IMR-90 (cell line): ENCODE results near the gene CFAP119. TPM values are rescaled to one million over a fixed set of nuclear protein-coding genes. Genes with fewer than 3 reads are reported as not detected.

Source experiments
- ATAC-seq: fragments of 200-7000 bp; cut with Tn5 transposase; 2 replicates; pipeline ENCODE4 v1.9.1; 2020; ENCODE audit warnings: low read depth, mild to moderate bottlenecking, moderate library complexity
- BruUV-seq: library from RNA; stranded (reverse); fragments of 400-500 nt; replicated peaks from 2 replicates; lab custom pipeline; 2021; lab: Mats Ljungman, UMichigan
- CTCF ChIA-PET: fragments of 300-600 bp; formaldehyde crosslinking; extraction: SDS; loops from one replicate; lab custom pipeline; 2021; ENCODE audit warnings: antibody characterized with exemption; lab: Yijun Ruan, JAX
- POLR2A ChIA-PET: fragments of 300-600 bp; sonication (Branson Sonifier 250); formaldehyde crosslinking; loops from one replicate; lab custom pipeline; 2022; ENCODE audit warnings: antibody characterized with exemption; ENCODE audit not compliant: unreplicated experiment; lab: Charles Lee
- DNase-seq: peaks from one replicate; pipeline ENCODE4 v3.0.0; 2013
- H2AFZ ChIP-seq: replicated peaks from 2 replicates; pipeline ENCODE3; 2013; ENCODE audit warnings: low read length, mild to moderate bottlenecking; ENCODE audit not compliant: poor library complexity
- H2AK5ac ChIP-seq: 2 replicates; pipeline ENCODE4 v1.6.1; 2013; ENCODE audit warnings: low read depth, low read length, inconsistent platforms
- H2AK9ac ChIP-seq: replicated peaks from 2 replicates; pipeline ENCODE3; 2013; ENCODE audit warnings: mild to moderate bottlenecking, low read depth, low read length, moderate library complexity; ENCODE audit not compliant: poor library complexity
- H2BK120ac ChIP-seq: 2 replicates; pipeline ENCODE4 v1.6.1; 2013; ENCODE audit warnings: low read depth, low read length, inconsistent platforms
- H2BK15ac ChIP-seq: 3 replicates; pipeline ENCODE4 v1.6.1; 2013; ENCODE audit warnings: low read depth, low read length, inconsistent platforms
- H2BK20ac ChIP-seq: 2 replicates; pipeline ENCODE4 v1.6.1; 2013; ENCODE audit warnings: low read depth, mild to moderate bottlenecking, inconsistent platforms, low read length, moderate library complexity
- H2BK5ac ChIP-seq: 2 replicates; pipeline ENCODE4 v1.6.1; 2013; ENCODE audit warnings: mild to moderate bottlenecking, low read depth, low read length, inconsistent platforms; ENCODE audit not compliant: poor library complexity, severe bottlenecking
- H3K14ac ChIP-seq: replicated peaks from 2 replicates; pipeline ENCODE4 v1.6.1; 2013; ENCODE audit warnings: low read depth, low read length, inconsistent platforms
- H3K18ac ChIP-seq: 2 replicates; pipeline ENCODE4 v1.6.1; 2013; ENCODE audit warnings: low read depth, low read length, control low read depth
- H3K23ac ChIP-seq: 2 replicates; pipeline ENCODE4 v1.6.1; 2013; ENCODE audit warnings: low read depth, low read length, inconsistent platforms
- H3K27ac ChIP-seq: 2 replicates; pipeline ENCODE4 v1.5.1; 2013; ENCODE audit warnings: mild to moderate bottlenecking, control low read depth, low read length; ENCODE audit not compliant: insufficient read depth
- H3K27me3 ChIP-seq: 2 replicates; pipeline ENCODE4 v1.6.1; 2013; ENCODE audit warnings: low read length; ENCODE audit not compliant: control insufficient read depth, insufficient read depth
- H3K36me3 ChIP-seq: 2 replicates; pipeline ENCODE4 v1.6.1; 2013; ENCODE audit warnings: low read length, mixed read lengths; ENCODE audit not compliant: control insufficient read depth, insufficient read depth
- H3K4ac ChIP-seq: 2 replicates; pipeline ENCODE4 v1.6.1; 2013; ENCODE audit warnings: low read depth, low read length, inconsistent platforms
- H3K4me1 ChIP-seq: 2 replicates; pipeline ENCODE4 v1.6.1; 2013; ENCODE audit warnings: low read length, mixed read lengths; ENCODE audit not compliant: control insufficient read depth, insufficient read depth
- H3K4me2 ChIP-seq: 2 replicates; pipeline ENCODE4 v1.6.1; 2013; ENCODE audit warnings: low read depth, mild to moderate bottlenecking, control low read depth, low read length, moderate library complexity
- H3K4me3 ChIP-seq: 2 replicates; pipeline ENCODE4 v1.5.1; 2013; ENCODE audit warnings: low read depth, mild to moderate bottlenecking, control low read depth, low read length, moderate library complexity; ENCODE audit not compliant: insufficient read depth
- H3K56ac ChIP-seq: 2 replicates; pipeline ENCODE4 v1.6.1; 2013; ENCODE audit warnings: low read length, inconsistent platforms; ENCODE audit not compliant: insufficient read depth; ENCODE audit errors: extremely low read depth
- H3K79me1 ChIP-seq, 2 experiments: 2 replicates each; pipeline ENCODE4 v1.6.1; 2013; ENCODE audit warnings: low read length in 2 of 2, inconsistent platforms in 1 of 2, low read depth in 1 of 2
- H3K9ac ChIP-seq: 2 replicates; pipeline ENCODE4 v1.6.1; 2013; ENCODE audit warnings: low read depth, low read length, control low read depth
- H3K9me1 ChIP-seq: 2 replicates; pipeline ENCODE4 v1.6.1; 2013; ENCODE audit warnings: low read length, inconsistent platforms; ENCODE audit not compliant: insufficient read depth
- H3K9me3 ChIP-seq: 2 replicates; pipeline ENCODE4 v1.6.1; 2013; ENCODE audit warnings: low read length; ENCODE audit not compliant: control insufficient read depth, insufficient read depth
- H4K20me1 ChIP-seq: 2 replicates; pipeline ENCODE4 v1.6.1; 2013; ENCODE audit warnings: low read length, inconsistent platforms; ENCODE audit not compliant: insufficient read depth
- H4K5ac ChIP-seq: 2 replicates; pipeline ENCODE4 v1.6.1; 2013; ENCODE audit warnings: mild to moderate bottlenecking, low read depth, low read length, control low read depth
- H4K8ac ChIP-seq, 2 experiments: 2 replicates each; pipeline ENCODE4 v1.6.1; 2013; ENCODE audit warnings: low read depth in 2 of 2, low read length in 2 of 2, control low read depth in 1 of 2, inconsistent platforms in 1 of 2
- H4K91ac ChIP-seq: 2 replicates; pipeline ENCODE4 v1.6.1; 2013; ENCODE audit warnings: low read depth, low read length, inconsistent platforms; ENCODE audit not compliant: insufficient read depth
- BHLHE40 ChIP-seq: fragments of 150-350 bp; IDR thresholded peaks from 2 replicates; pipeline ENCODE4 v1.6.1; 2016; ENCODE audit warnings: mild to moderate bottlenecking, low read depth, low read length
- ELK1 ChIP-seq: fragments of 150-350 bp; IDR thresholded peaks from 2 replicates; pipeline ENCODE4 v1.6.1; 2016; ENCODE audit warnings: low read depth, mild to moderate bottlenecking, low read length, moderate library complexity, borderline replicate concordance
- MAZ ChIP-seq: IDR thresholded peaks from 2 replicates; pipeline ENCODE4 v1.6.1; 2012; ENCODE audit warnings: low read depth, mild to moderate bottlenecking, low read length, improper control_type of control experiment, moderate library complexity, borderline replicate concordance
- whole genome bisulfite sequencing, 2 experiments: methylation state at CpG; one replicate each; pipeline versions ENCODE4 v1.1.5 to v1.1.7; 2013; ENCODE audit warnings: missing lambda C conversion rate in 2 of 2; ENCODE audit not compliant: insufficient read length in 1 of 2; ENCODE audit errors: extremely low coverage in 2 of 2; 5-methylcytosine and 5-hydroxymethylcytosine counted together
- dilution Hi-C: fragments of 300-500 bp; cut with HindIII; formaldehyde crosslinking; loops from one replicate; pipeline ENCODE4 v1.14.3; 2018; ENCODE audit warnings: low sequenced_read_pairs; ENCODE audit not compliant: unreplicated experiment
- in situ Hi-C: fragments of 300-500 bp; cut with MboI; formaldehyde crosslinking; loops from 3 replicates; pipeline ENCODE4 v1.14.3; 2019; ENCODE audit warnings: low sequenced_read_pairs, inconsistent platforms, mixed read lengths
- intact Hi-C: fragments of 100-400 bp; cut with micrococcal nuclease; formaldehyde crosslinking; loops from 2 replicates; pipeline ENCODE4 v1.10.0; 2022
- polyA plus RNA-seq, 3 experiments: library from polyadenylated mRNA; depleted of rRNA; stranded (reverse); fragments of >200 nt; gene quantifications; 2 replicates each; pipeline ENCODE4 v1.2.3, GENCODE V29; 2012; ENCODE audit warnings: low replicate concordance in 1 of 3
- total RNA-seq: library from RNA; depleted of rRNA; stranded (reverse); fragments of >200 nt; gene quantifications from 2 replicates; pipeline ENCODE4 v1.2.3, GENCODE V29; 2012

The CFAP119 gene
- total and polyA plus RNA-seq, 2 of the 4 experiments (the other 2 are of a cell fraction): 0.90 to 7.6 TPM

GRCh38 chr16:30721606-30722005 is 40.3 kb downstream of the CFAP119 start:
- Histone ChIP-seq H4K5ac (no peak overlapping the region), H2BK20ac (no peak overlapping the region), H3K4me1 (no peaks in the 10 kb centered on the region), H2BK120ac (no peak overlapping the region), H3K4me3 (no peak overlapping the region), H3K4me2 (no peak overlapping the region), H2AK5ac (no peak overlapping the region), H2AK9ac (no peak overlapping the region), H3K23ac (no peak overlapping the region), H3K14ac (no peak overlapping the region), H4K91ac (no peak overlapping the region), H3K56ac (no peak overlapping the region), H2BK15ac (no peak overlapping the region), H4K8ac (no peak overlapping the region), H2AFZ (no peak overlapping the region), H3K36me3 (peaks cover 69% of the 10 kb centered on the region), H3K79me1 (peaks cover 41 to 51% of the 10 kb centered on the region in 2 experiments), H4K20me1 (peaks cover 11% of the 10 kb centered on the region), H2BK5ac (no peak overlapping the region), H3K9ac (no peak overlapping the region), H3K9me1 (no peaks in the 10 kb centered on the region), H3K9me3 (no peaks in the 10 kb centered on the region), H3K27me3 (no peaks in the 10 kb centered on the region), H3K4ac (no peak overlapping the region), H3K18ac (no peak overlapping the region), H3K27ac (no peak overlapping the region)
- ATAC-seq: no peak
- BruUV-seq: no TSS peak
- intact Hi-C loops: no loop called here
- POLR2A ChIA-PET: no interaction called here
- in situ Hi-C loops: no loop called here
- DNase-seq: peak; percentile 16
- TF ChIP-seq BHLHE40 (no peak), ELK1 (no peak), MAZ (no peak)
- dilution Hi-C loops: no loop called here
- WGBS, 2 experiments: no CpG with 5 or more reads among the region's 1 CpG
- CTCF ChIA-PET: no interaction called here
